GM12872 (cell line): ENCODE results near the gene ABCD3.

ENCODE experiments used
- CTCF ChIP-seq: IDR thresholded peaks from 3 replicates; pipeline ENCODE4 v1.5.1; 2011; ENCODE audit warnings: low read depth, mild to moderate bottlenecking, low read length, moderate library complexity; ENCODE audit not compliant: insufficient read depth

The ABCD3 gene

GRCh38 chr1:94504601-94505000 lies 86.4 kb downstream of the ABCD3 start:
- TF ChIP-seq CTCF = no peak

- TF ChIP-seq CTCF = no peak
Measured at GRCh38 chr1:94512816-94513215, 94.6 kb downstream of the ABCD3 start.

GRCh38 chr1:94514095-94514727 lies 96.0 kb downstream of the ABCD3 start:
- TF ChIP-seq CTCF = peak; percentile 62

GRCh38 chr1:94515296-94515947 lies 97.2 kb downstream of the ABCD3 start:
- TF ChIP-seq CTCF = no peak

GRCh38 chr1:94519351-94519750 lies 101.2 kb downstream of the ABCD3 start:
- no peak for TF ChIP-seq CTCF

GRCh38 chr1:94522304-94522703 lies 104.1 kb downstream of the ABCD3 start:
- TF ChIP-seq CTCF = no peak

- no peak for TF ChIP-seq CTCF
Measured at GRCh38 chr1:94524531-94524930, 106.3 kb downstream of the ABCD3 start.
